ENCODE measurements around the gene KRTAP4-6.
"Not testable (repeated sequence)": the region's sequence is repeated elsewhere in the genome, so short reads cannot be mapped to it uniquely, and the experiment has no call there.

Gene KRTAP4-6

GRCh38 chr17:41147531-41148204 is 7.3 kb upstream of the KRTAP4-6 start:
- DNase-seq (ENCODE audit: low read depth) = no peak

GRCh38 chr17:41145261-41145660 is 4.9 kb upstream of the KRTAP4-6 start:
- no peak for DNase-seq (ENCODE audit: low read depth)

- no peak for DNase-seq (ENCODE audit: low read depth)
Observed at GRCh38 chr17:41144846-41145245, 4.5 kb upstream of the KRTAP4-6 start.

GRCh38 chr17:41141361-41141760 is 1.0 kb upstream of the KRTAP4-6 start:
- DNase-seq (ENCODE audit: low read depth) = no peak

GRCh38 chr17:41139865-41140264 is 479 bp downstream of the KRTAP4-6 start:
- DNase-seq (ENCODE audit: low read depth) = not testable (repeated sequence)

- DNase-seq (ENCODE audit: low read depth) = no peak
Observed at GRCh38 chr17:41133880-41134735, 6.2 kb downstream of the KRTAP4-6 start.

GRCh38 chr17:41131979-41132378 is 8.4 kb downstream of the KRTAP4-6 start:
- DNase-seq (ENCODE audit: low read depth) = no peak

- no peak for DNase-seq (ENCODE audit: low read depth)
Observed at GRCh38 chr17:41127371-41127770, 13.0 kb downstream of the KRTAP4-6 start.

- DNase-seq (ENCODE audit: low read depth) = no peak
Observed at GRCh38 chr17:41126412-41126811, 13.9 kb downstream of the KRTAP4-6 start.

GRCh38 chr17:41125064-41125463 is 15.3 kb downstream of the KRTAP4-6 start:
- DNase-seq (ENCODE audit: low read depth) = no peak

GRCh38 chr17:41123991-41124371 is 16.4 kb downstream of the KRTAP4-6 start, which contains the start of gene KRTAP4-12:
Gene KRTAP4-12 (minus strand): TSS chr17:41124182. CDS start chr17:41124122, 60 bp downstream.
- DNase-seq (ENCODE audit: low read depth) = not testable (repeated sequence)

GRCh38 chr17:41123292-41123990 is 16.9 kb downstream of the KRTAP4-6 start:
- DNase-seq (ENCODE audit: low read depth) = not testable (repeated sequence)

GRCh38 chr17:41121742-41122141 is 18.6 kb downstream of the KRTAP4-6 start:
- no peak for DNase-seq (ENCODE audit: low read depth)

- not testable (repeated sequence) for DNase-seq (ENCODE audit: low read depth)
Observed at GRCh38 chr17:41119696-41120690, 20.4 kb downstream of the KRTAP4-6 start.

- DNase-seq (ENCODE audit: low read depth) = no peak
Observed at GRCh38 chr17:41118721-41119120, 21.6 kb downstream of the KRTAP4-6 start.

GRCh38 chr17:41117846-41118386 is 22.4 kb downstream of the KRTAP4-6 start, which contains the start of gene KRTAP4-11:
Gene KRTAP4-11 (minus strand): TSS chr17:41118373. CDS start chr17:41118315, 58 bp downstream.
- DNase-seq (ENCODE audit: low read depth) = not testable (repeated sequence)

- DNase-seq (ENCODE audit: low read depth) = no peak
Observed at GRCh38 chr17:41116297-41116696, 24.0 kb downstream of the KRTAP4-6 start.

GRCh38 chr17:41111151-41111885 is 29.0 kb downstream of the KRTAP4-6 start:
- no peak for DNase-seq (ENCODE audit: low read depth)

GRCh38 chr17:41108728-41109386 is 31.5 kb downstream of the KRTAP4-6 start:
- DNase-seq (ENCODE audit: low read depth) = not testable (repeated sequence)
